Measurements from ENCODE around the gene AFAP1. TPM values are rescaled to one million over a fixed set of nuclear protein-coding genes. Genes with fewer than 3 reads are reported as not detected.
A peak's percentile ranks its signal among the peaks of the same experiment; 100 is the strongest.

AFAP1 gene
- total RNA-seq, 1 experiment from 2014 or later, result 94.7 TPM

- intact Hi-C loops (cut with micrococcal nuclease; ENCODE audit: unreplicated experiment) (no loop called here), in situ Hi-C loops (cut with HindIII; ENCODE audit: low pct_unique_long_range_greater_than_20kb, low sequenced_read_pairs) (no loop called here)
- ChIA-PET POLR2A (no interaction called here), CTCF (no interaction called here)
- Histone ChIP-seq H3K4me1 (ENCODE audit: control insufficient read depth, insufficient read depth, low read length) (peaks cover 99% of the 10 kb centered on the region), H3K27ac (ENCODE audit: low read length) (peak overlapping the region; percentile 95), H3K27me3 (ENCODE audit: control insufficient read depth, insufficient read depth, low read length) (no peaks in the 10 kb centered on the region), H3K9me3 (ENCODE audit: control insufficient read depth, insufficient read depth, low read depth, low read length) (no peaks in the 10 kb centered on the region), H3K4me3 (ENCODE audit: low read depth in 2 of 2, low read length in 2 of 2) (peak overlapping the region; percentile 6 to 8; a peak in 2 of 4 replicates), H3K36me3 (ENCODE audit: control insufficient read depth, insufficient read depth, low read length) (no peaks in the 10 kb centered on the region)
- ATAC-seq (no peak), DNase-seq (ENCODE audit: low read depth, low spot score) (no peak)
- TF ChIP-seq REST (IDR thresholded peaks at IDR 0.05; ENCODE audit: insufficient read depth in 1 of 2, low read depth in 2 of 2, low read length in 1 of 2) (no peak), CTCF (IDR thresholded peaks at IDR 0.05) (no peak), POLR2AphosphoS5 (IDR thresholded peaks at IDR 0.05; ENCODE audit: low read depth, low read length) (no peak), SIN3A (IDR thresholded peaks at IDR 0.05; ENCODE audit: borderline replicate concordance, insufficient read depth, low read depth, low read length) (no peak), TCF7L2 (IDR thresholded peaks at IDR 0.05; ENCODE audit: low read depth, low read length) (no peak)
- BruUV-seq (replicated peaks), result no TSS peak
These were observed 33.4 kb downstream of the AFAP1 start for GRCh38 chr4:7906171-7906701.

- TF ChIP-seq TCF7L2 (IDR thresholded peaks at IDR 0.05; ENCODE audit: low read depth, low read length), result no peak
- TF ChIP-seq REST (IDR thresholded peaks at IDR 0.05; ENCODE audit: insufficient read depth in 1 of 2, low read depth in 2 of 2, low read length in 1 of 2), result no peak
- no peak for TF ChIP-seq POLR2AphosphoS5 (IDR thresholded peaks at IDR 0.05; ENCODE audit: low read depth, low read length)
- TF ChIP-seq SIN3A (IDR thresholded peaks at IDR 0.05; ENCODE audit: borderline replicate concordance, insufficient read depth, low read depth, low read length), result no peak
- POLR2A ChIA-PET, result no interaction called here
- H3K27me3 ChIP-seq (ENCODE audit: control insufficient read depth, insufficient read depth, low read length), result no peaks in the 10 kb centered on the region
- ATAC-seq, result peak; percentile 44
- H3K4me1 ChIP-seq (ENCODE audit: control insufficient read depth, insufficient read depth, low read length), result peaks cover 99% of the 10 kb centered on the region
- no peaks in the 10 kb centered on the region for H3K9me3 ChIP-seq (ENCODE audit: control insufficient read depth, insufficient read depth, low read depth, low read length)
- in situ Hi-C loops (cut with HindIII; ENCODE audit: low pct_unique_long_range_greater_than_20kb, low sequenced_read_pairs), result no loop called here
- H3K27ac ChIP-seq (ENCODE audit: low read length), result peak overlapping the region; percentile 95
- no peak for DNase-seq (ENCODE audit: low read depth, low spot score)
- CTCF ChIA-PET, result no interaction called here
- no TSS peak for BruUV-seq (replicated peaks)
- peak overlapping the region; percentile 8; a peak in 3 of 4 replicates for H3K4me3 ChIP-seq (ENCODE audit: low read depth in 2 of 2, low read length in 2 of 2)
- intact Hi-C loops (cut with micrococcal nuclease; ENCODE audit: unreplicated experiment), result no loop called here
- H3K36me3 ChIP-seq (ENCODE audit: control insufficient read depth, insufficient read depth, low read length), result no peaks in the 10 kb centered on the region
These were observed 34.4 kb downstream of the AFAP1 start for GRCh38 chr4:7904952-7905915.
